Retinal pigment epithelial cell (primary cell): ENCODE measurements around the gene ELMO1.

Experiments
- DNase-seq: peaks from one replicate; pipeline ENCODE4 v3.0.0-alpha.2; 2010; ENCODE audit warnings: low read depth
- H3K4me3 ChIP-seq: 2 replicates; pipeline ENCODE4 v1.5.1; 2011; ENCODE audit warnings: mild to moderate bottlenecking, low read length, control low read depth, moderate library complexity
- CTCF ChIP-seq: conservative IDR thresholded peaks from 2 replicates; pipeline ENCODE4 v1.5.1; 2011; ENCODE audit warnings: low read depth, low read length, control low read depth, inconsistent platforms

The ELMO1 gene

GRCh38 chr7:37212051-37212450 is 236.6 kb downstream of the ELMO1 start:
- no peak overlapping the region for H3K4me3 ChIP-seq
- DNase-seq, result no peak
- no peak for TF ChIP-seq CTCF

- H3K4me3 ChIP-seq, result no peak overlapping the region
- DNase-seq, result no peak
- TF ChIP-seq CTCF, result no peak
Measured at GRCh38 chr7:37211097-37211880, 237.4 kb downstream of the ELMO1 start.

- no peak overlapping the region for H3K4me3 ChIP-seq
- no peak for TF ChIP-seq CTCF
- no peak for DNase-seq
Measured at GRCh38 chr7:37209195-37209594, 239.5 kb downstream of the ELMO1 start.

- no peak overlapping the region for H3K4me3 ChIP-seq
- peak; percentile 27 for DNase-seq
- TF ChIP-seq CTCF, result peak; percentile 45
Measured at GRCh38 chr7:37208528-37208927, 240.1 kb downstream of the ELMO1 start.

GRCh38 chr7:37206192-37206591 is 242.5 kb downstream of the ELMO1 start:
- no peak for TF ChIP-seq CTCF

GRCh38 chr7:37205451-37205850 is 243.2 kb downstream of the ELMO1 start:
- no peak for TF ChIP-seq CTCF
- DNase-seq, result no peak
- H3K4me3 ChIP-seq, result no peak overlapping the region

More at GRCh38 chr7:37206192-37206591, 242.5 kb downstream of the ELMO1 start:
- DNase-seq, result no peak
- H3K4me3 ChIP-seq, result no peak overlapping the region

GRCh38 chr7:37201876-37202198 is 246.8 kb downstream of the ELMO1 start:
- TF ChIP-seq CTCF, result no peak
- DNase-seq, result no peak
- H3K4me3 ChIP-seq, result no peak overlapping the region
